Karpas-422 (cell line): Measurements from ENCODE around the gene NT5E. TPM values are rescaled to one million over a fixed set of nuclear protein-coding genes. Genes with fewer than 3 reads are reported as not detected.

Experiments
- DNase-seq: peaks from one replicate; pipeline ENCODE4 v3.0.0-alpha.2; 2015
- H2AFZ ChIP-seq: fragments of 200-600 bp; sonication (generic); 2 replicates; pipeline ENCODE4 v1.6.1; 2014; ENCODE audit warnings: antibody characterized with exemption, low read length, mixed read lengths
- H3K27ac ChIP-seq: fragments of 200-600 bp; sonication (generic); 2 replicates; pipeline ENCODE4 v1.5.1; 2014; ENCODE audit warnings: mild to moderate bottlenecking, low read length, moderate library complexity
- H3K27me3 ChIP-seq: fragments of 200-600 bp; sonication (generic); 2 replicates; pipeline ENCODE4 v1.6.1; 2014; ENCODE audit warnings: low read length, mixed read lengths
- H3K36me3 ChIP-seq: fragments of 200-600 bp; sonication (generic); 2 replicates; pipeline ENCODE4 v1.6.1; 2014; ENCODE audit warnings: low read length, mixed read lengths; ENCODE audit not compliant: insufficient read depth
- H3K4me1 ChIP-seq: fragments of 200-600 bp; sonication (generic); 2 replicates; pipeline ENCODE4 v1.6.1; 2014; ENCODE audit warnings: mild to moderate bottlenecking, low read length, mixed read lengths
- H3K4me2 ChIP-seq: fragments of 200-600 bp; sonication (generic); 2 replicates; pipeline ENCODE4 v1.6.1; 2014; ENCODE audit warnings: low read length, low read depth, mild to moderate bottlenecking; ENCODE audit not compliant: poor library complexity, severe bottlenecking
- H3K4me3 ChIP-seq: fragments of 200-600 bp; sonication (generic); 2 replicates; pipeline ENCODE4 v1.5.1; 2014; ENCODE audit warnings: mild to moderate bottlenecking, antibody characterized with exemption, low read length, mixed read lengths
- H3K79me2 ChIP-seq: fragments of 200-600 bp; sonication (generic); 2 replicates; pipeline ENCODE4 v1.6.1; 2014; ENCODE audit warnings: mild to moderate bottlenecking, low read length, mixed read lengths
- H3K9ac ChIP-seq: fragments of 200-600 bp; sonication (generic); 2 replicates; pipeline ENCODE4 v1.6.0; 2014; ENCODE audit warnings: low read length
- H3K9me2 ChIP-seq: fragments of 200-600 bp; sonication (generic), shearing (Covaris generic); replicated peaks from 2 replicates; pipeline ENCODE4 v1.6.0; 2014; ENCODE audit warnings: mild to moderate bottlenecking, low read length, moderate library complexity; ENCODE audit not compliant: insufficient read depth
- H3K9me3 ChIP-seq: fragments of 300-700, 200-600 bp; sonication (generic); 2 replicates; pipeline ENCODE4 v1.6.1; 2014; ENCODE audit warnings: low read length, mixed read lengths
- H4K20me1 ChIP-seq: fragments of 200-600 bp; sonication (generic); 2 replicates; pipeline ENCODE4 v1.6.1; 2014; ENCODE audit warnings: mild to moderate bottlenecking, antibody characterized with exemption, low read length, low read depth; ENCODE audit not compliant: insufficient read depth
- total RNA-seq: library from RNA; depleted of rRNA; stranded (reverse); fragments of >200 nt; shearing (Covaris generic); gene quantifications from 2 replicates; pipeline ENCODE4 v1.2.3, GENCODE V29; 2014; ENCODE audit warnings: low replicate concordance

The NT5E gene
- total RNA-seq, 1 experiment from 2014 or later: not detected

GRCh38 chr6:85425997-85426396, 23.9 kb upstream of the NT5E start:
- H3K4me2 ChIP-seq: no peak overlapping the region
- no peaks in the 10 kb centered on the region for H4K20me1 ChIP-seq
- H3K4me3 ChIP-seq: no peak overlapping the region
- H2AFZ ChIP-seq: no peak overlapping the region
- no peak overlapping the region for H3K9ac ChIP-seq
- H3K36me3 ChIP-seq: no peaks in the 10 kb centered on the region
- no peak overlapping the region for H3K27ac ChIP-seq
- no peaks in the 10 kb centered on the region for H3K27me3 ChIP-seq
- H3K79me2 ChIP-seq: no peaks in the 10 kb centered on the region
- no peaks in the 10 kb centered on the region for H3K9me3 ChIP-seq
- 0 out of 2 replicates have a peak, but pooled peaks cover 3% of the 10 kb centered on the region for H3K9me2 ChIP-seq
- no peaks in the 10 kb centered on the region for H3K4me1 ChIP-seq
- DNase-seq: no peak

GRCh38 chr6:85428486-85428885, 21.4 kb upstream of the NT5E start:
- H3K4me1 ChIP-seq: no peaks in the 10 kb centered on the region

GRCh38 chr6:85429346-85429745, 20.5 kb upstream of the NT5E start:
- DNase-seq: no peak
- Histone ChIP-seq H3K4me3 (no peak overlapping the region), H3K27me3 (no peaks in the 10 kb centered on the region), H3K36me3 (no peaks in the 10 kb centered on the region), H3K9me2 (0 out of 2 replicates have a peak, but pooled peaks cover 3% of the 10 kb centered on the region), H3K27ac (no peak overlapping the region), H4K20me1 (no peaks in the 10 kb centered on the region), H2AFZ (no peak overlapping the region), H3K4me1 (no peaks in the 10 kb centered on the region), H3K79me2 (no peaks in the 10 kb centered on the region), H3K9ac (no peak overlapping the region), H3K9me3 (no peaks in the 10 kb centered on the region), H3K4me2 (no peak overlapping the region)

More at GRCh38 chr6:85428486-85428885, 21.4 kb upstream of the NT5E start:
- no peaks in the 10 kb centered on the region for H3K79me2 ChIP-seq
- no peaks in the 10 kb centered on the region for H3K9me3 ChIP-seq
- no peak overlapping the region for H3K4me3 ChIP-seq
- no peak for DNase-seq
- H3K4me2 ChIP-seq: no peak overlapping the region
- H4K20me1 ChIP-seq: no peaks in the 10 kb centered on the region
- no peak overlapping the region for H2AFZ ChIP-seq
- no peaks in the 10 kb centered on the region for H3K27me3 ChIP-seq
- no peak overlapping the region for H3K9ac ChIP-seq
- H3K36me3 ChIP-seq: no peaks in the 10 kb centered on the region
- H3K9me2 ChIP-seq: 0 out of 2 replicates have a peak, but pooled peaks cover 3% of the 10 kb centered on the region
- no peak overlapping the region for H3K27ac ChIP-seq

- Histone ChIP-seq H3K9me3 (no peaks in the 10 kb centered on the region), H3K4me1 (no peaks in the 10 kb centered on the region), H4K20me1 (no peaks in the 10 kb centered on the region), H2AFZ (no peak overlapping the region), H3K27me3 (no peaks in the 10 kb centered on the region), H3K36me3 (no peaks in the 10 kb centered on the region), H3K4me2 (no peak overlapping the region), H3K9ac (no peak overlapping the region), H3K27ac (no peak overlapping the region), H3K79me2 (no peaks in the 10 kb centered on the region), H3K9me2 (0 out of 2 replicates have a peak, but pooled peaks cover 3% of the 10 kb centered on the region), H3K4me3 (no peak overlapping the region)
- DNase-seq: no peak
Observed at GRCh38 chr6:85431271-85431670, 18.6 kb upstream of the NT5E start.

GRCh38 chr6:85432554-85432953, 17.3 kb upstream of the NT5E start:
- Histone ChIP-seq H3K36me3 (no peaks in the 10 kb centered on the region), H3K4me3 (no peak overlapping the region), H3K9me2 (0 out of 2 replicates have a peak, but pooled peaks cover 3% of the 10 kb centered on the region), H3K27ac (no peak overlapping the region), H3K27me3 (no peaks in the 10 kb centered on the region), H2AFZ (no peak overlapping the region), H3K4me1 (no peaks in the 10 kb centered on the region), H3K9ac (no peak overlapping the region), H3K79me2 (no peaks in the 10 kb centered on the region), H3K9me3 (no peaks in the 10 kb centered on the region), H3K4me2 (no peak overlapping the region), H4K20me1 (no peaks in the 10 kb centered on the region)
- DNase-seq: no peak

GRCh38 chr6:85435851-85436250, 14.0 kb upstream of the NT5E start:
- H3K4me1 ChIP-seq: no peaks in the 10 kb centered on the region
- DNase-seq: no peak
- no peaks in the 10 kb centered on the region for H3K79me2 ChIP-seq
- no peak overlapping the region for H3K4me3 ChIP-seq
- H3K9ac ChIP-seq: no peak overlapping the region
- H3K27me3 ChIP-seq: no peaks in the 10 kb centered on the region
- H3K9me2 ChIP-seq: no peaks in the 10 kb centered on the region
- H4K20me1 ChIP-seq: no peaks in the 10 kb centered on the region
- H3K9me3 ChIP-seq: no peaks in the 10 kb centered on the region
- H3K27ac ChIP-seq: no peak overlapping the region
- no peak overlapping the region for H3K4me2 ChIP-seq
- H2AFZ ChIP-seq: no peak overlapping the region
- no peaks in the 10 kb centered on the region for H3K36me3 ChIP-seq

- Histone ChIP-seq H3K27ac (no peak overlapping the region), H2AFZ (no peak overlapping the region), H3K79me2 (no peaks in the 10 kb centered on the region), H3K9me2 (no peaks in the 10 kb centered on the region), H3K9ac (no peak overlapping the region), H3K36me3 (no peaks in the 10 kb centered on the region), H3K9me3 (no peaks in the 10 kb centered on the region), H3K27me3 (no peaks in the 10 kb centered on the region), H3K4me2 (no peak overlapping the region), H3K4me1 (no peaks in the 10 kb centered on the region), H3K4me3 (no peak overlapping the region), H4K20me1 (no peaks in the 10 kb centered on the region)
- DNase-seq: no peak
Observed at GRCh38 chr6:85436411-85436810, 13.5 kb upstream of the NT5E start.

GRCh38 chr6:85436939-85437495, 12.9 kb upstream of the NT5E start:
- no peak overlapping the region for H3K4me3 ChIP-seq
- H3K4me2 ChIP-seq: no peak overlapping the region
- no peaks in the 10 kb centered on the region for H3K9me3 ChIP-seq
- DNase-seq: no peak
- H2AFZ ChIP-seq: no peak overlapping the region
- H3K9ac ChIP-seq: no peak overlapping the region
- no peaks in the 10 kb centered on the region for H3K79me2 ChIP-seq
- no peak overlapping the region for H3K27ac ChIP-seq
- no peaks in the 10 kb centered on the region for H3K36me3 ChIP-seq
- no peaks in the 10 kb centered on the region for H3K27me3 ChIP-seq
- H3K9me2 ChIP-seq: no peaks in the 10 kb centered on the region
- H4K20me1 ChIP-seq: no peaks in the 10 kb centered on the region
- no peaks in the 10 kb centered on the region for H3K4me1 ChIP-seq
